Skeletal muscle cell (primary cell): ENCODE measurements around the gene PAK1.
"Not testable (repeated sequence)": the region's sequence is repeated elsewhere in the genome, so short reads cannot be mapped to it uniquely, and the experiment has no call there.

ENCODE experiments used
- DNase-seq: peaks from one replicate; pipeline ENCODE4 v3.0.0-alpha.2; 2010; ENCODE audit warnings: low read depth
- H3K4me3 ChIP-seq: 2 replicates; pipeline ENCODE4 v1.5.1; 2011; ENCODE audit warnings: low read depth, mild to moderate bottlenecking, control low read depth, low read length, moderate library complexity

Gene PAK1

GRCh38 chr11:77384571-77384970 is 89.3 kb downstream of the PAK1 start:
- DNase-seq = no peak
- H3K4me3 ChIP-seq = no peak overlapping the region

DNA sequence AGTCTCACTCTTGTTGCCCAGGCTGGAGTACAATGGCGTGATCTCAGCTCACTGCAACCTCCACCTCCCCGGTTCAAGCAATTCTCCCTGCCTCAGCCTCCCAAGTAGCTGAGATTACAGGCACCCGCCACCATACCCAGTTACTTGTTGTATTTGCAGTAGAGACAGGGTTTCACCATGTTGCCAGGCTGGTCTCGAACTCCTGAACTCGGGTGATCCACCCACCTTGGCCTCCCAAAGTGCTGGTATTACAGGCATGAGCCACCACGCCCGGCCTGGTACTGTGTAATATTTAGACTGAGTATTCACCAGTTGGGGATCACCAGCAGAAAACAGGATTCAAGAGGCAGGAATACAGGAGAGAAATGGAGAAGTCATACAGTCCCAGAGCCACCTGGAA is 90.5 kb downstream of the PAK1 start:
- not testable (repeated sequence) for H3K4me3 ChIP-seq, DNase-seq

- DNase-seq = peak; percentile 71
- H3K4me3 ChIP-seq = no peak overlapping the region
Observed at GRCh38 chr11:77381729-77382665, 91.9 kb downstream of the PAK1 start.

DNA sequence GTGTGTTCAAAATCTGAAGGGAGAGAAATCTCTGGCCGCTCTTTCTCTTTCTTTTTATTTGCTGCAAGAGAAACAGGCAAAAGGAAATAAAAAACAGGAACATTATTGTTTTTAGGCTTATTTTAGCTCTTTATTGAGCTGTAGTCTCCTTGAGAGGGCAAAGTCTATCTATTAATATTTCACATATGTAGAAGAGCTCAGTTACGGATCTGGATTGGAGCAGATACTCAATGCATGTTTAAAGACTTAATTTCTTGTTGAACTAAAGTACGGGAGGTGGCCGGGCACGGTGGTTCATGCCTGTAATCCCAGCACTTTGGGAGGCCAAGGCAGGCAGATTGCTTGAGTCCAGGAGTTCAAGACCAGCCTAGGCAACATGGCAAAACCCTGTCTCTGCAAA is 94.0 kb downstream of the PAK1 start:
- no peak overlapping the region for H3K4me3 ChIP-seq
- DNase-seq = no peak

GRCh38 chr11:77379253-77379652 is 94.6 kb downstream of the PAK1 start:
- H3K4me3 ChIP-seq = no peak overlapping the region
- DNase-seq = no peak

GRCh38 chr11:77377734-77378133 is 96.2 kb downstream of the PAK1 start:
- no peak for DNase-seq
- H3K4me3 ChIP-seq = no peak overlapping the region

- no peak for DNase-seq
Observed at GRCh38 chr11:77375107-77375506, 98.8 kb downstream of the PAK1 start.

DNA sequence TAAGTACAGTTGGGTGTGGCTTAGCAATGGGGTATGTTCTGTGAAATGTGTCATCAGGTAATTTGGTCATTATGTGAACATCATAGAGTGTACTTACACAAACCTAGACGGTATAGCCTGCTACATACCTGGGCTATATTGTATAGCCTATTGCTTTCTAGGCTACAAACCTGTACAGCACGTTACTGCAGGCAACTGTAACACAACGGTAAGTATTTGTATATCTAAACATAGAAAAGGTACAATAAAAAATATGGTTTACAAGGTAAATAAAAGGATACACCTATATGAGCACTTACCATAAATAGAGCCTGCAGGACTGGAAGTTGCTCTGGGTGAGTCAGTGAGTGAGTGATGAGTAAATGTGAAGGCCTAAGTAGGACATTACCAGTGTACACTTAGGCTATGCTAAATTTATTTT is 99.3 kb downstream of the PAK1 start:
- no peak for DNase-seq
- H3K4me3 ChIP-seq = no peak overlapping the region

More at GRCh38 chr11:77375107-77375506, 98.8 kb downstream of the PAK1 start:
- H3K4me3 ChIP-seq = no peak overlapping the region

- H3K4me3 ChIP-seq = no peak overlapping the region
Observed at GRCh38 chr11:77374108-77374507, 99.8 kb downstream of the PAK1 start.

DNA sequence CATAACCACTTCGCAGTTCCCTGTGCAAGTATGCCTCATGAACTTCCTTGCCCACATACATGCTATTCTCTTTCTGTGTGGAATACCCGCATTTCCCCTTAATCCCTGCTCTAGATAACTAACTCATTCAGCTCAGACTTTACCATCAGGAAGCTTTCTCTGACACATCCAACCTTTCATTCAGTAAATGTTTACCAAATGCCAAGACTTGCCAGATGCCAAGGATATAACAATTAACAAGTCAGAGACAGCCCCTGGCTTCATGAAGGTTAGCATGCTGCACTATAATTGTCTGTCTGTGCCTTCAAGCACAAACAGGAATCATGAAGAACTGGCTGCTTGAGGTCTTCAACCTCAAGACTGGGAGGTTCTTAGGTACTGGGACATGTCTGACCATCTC is 101.2 kb downstream of the PAK1 start:
- no peak overlapping the region for H3K4me3 ChIP-seq
- DNase-seq = no peak

More at GRCh38 chr11:77374108-77374507, 99.8 kb downstream of the PAK1 start:
- DNase-seq = peak; percentile 10

- no peak overlapping the region for H3K4me3 ChIP-seq
- DNase-seq = no peak
Observed at GRCh38 chr11:77371646-77372045, 102.2 kb downstream of the PAK1 start.

- DNase-seq = no peak
- H3K4me3 ChIP-seq = no peak overlapping the region
Observed at GRCh38 chr11:77370217-77370616, 103.7 kb downstream of the PAK1 start.

- H3K4me3 ChIP-seq = no peak overlapping the region
- DNase-seq = peak; percentile 12
Observed at GRCh38 chr11:77361184-77361583, 112.7 kb downstream of the PAK1 start.

- DNase-seq = no peak
- H3K4me3 ChIP-seq = no peak overlapping the region
Observed at GRCh38 chr11:77359481-77359880, 114.4 kb downstream of the PAK1 start.

DNA sequence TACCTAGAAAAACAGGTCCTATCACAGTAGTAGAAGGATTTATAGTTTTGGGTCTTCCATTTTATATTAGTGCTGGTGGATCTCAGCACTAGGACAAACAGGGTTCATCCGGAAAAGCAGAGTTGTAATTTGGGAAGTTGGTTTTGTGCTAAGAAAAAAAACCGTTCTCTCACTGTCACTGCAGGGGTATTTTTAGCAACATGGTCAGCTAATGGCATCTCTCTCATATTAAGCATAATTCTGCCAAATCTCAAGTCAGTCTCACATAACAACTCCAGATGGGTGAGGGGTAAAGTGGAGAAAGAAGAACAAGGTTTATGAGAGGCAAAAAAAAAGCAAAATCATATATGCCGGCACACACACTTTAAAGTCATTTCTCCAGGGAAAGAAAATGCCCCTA is 120.8 kb downstream of the PAK1 start:
- H3K4me3 ChIP-seq = no peak overlapping the region
- no peak for DNase-seq

DNA sequence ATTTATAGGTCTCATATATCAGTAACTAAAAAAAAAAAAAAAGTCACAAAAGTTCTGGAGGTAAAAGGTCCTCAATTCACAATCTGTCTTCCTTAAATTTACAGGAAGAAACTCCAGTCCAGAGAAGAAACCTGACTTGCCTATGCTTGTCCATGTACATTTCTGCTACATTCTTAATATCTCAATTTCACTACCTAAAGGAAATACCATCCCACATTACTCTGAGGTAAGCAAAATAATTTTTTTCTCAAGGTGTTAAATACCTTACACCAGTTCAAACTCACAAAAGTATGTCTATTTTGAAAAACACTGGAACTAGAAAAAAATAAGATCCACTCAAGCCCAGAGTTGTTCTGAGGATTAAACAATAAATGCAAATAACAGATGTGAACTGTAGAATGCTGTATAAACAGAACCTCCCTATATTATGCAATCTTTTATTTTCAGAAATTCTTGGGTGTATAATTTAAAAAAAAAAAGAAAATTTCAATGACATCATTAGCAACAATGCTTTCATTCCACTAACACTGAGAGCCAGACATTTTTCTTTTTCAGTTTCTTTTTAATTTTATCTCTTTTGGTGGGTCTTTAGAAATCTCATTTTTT is 122.5 kb downstream of the PAK1 start:
- no peak overlapping the region for H3K4me3 ChIP-seq
- DNase-seq = no peak

- no peak overlapping the region for H3K4me3 ChIP-seq
- no peak for DNase-seq
Observed at GRCh38 chr11:77347948-77348347, 125.9 kb downstream of the PAK1 start.

- DNase-seq = peak; percentile 76
- H3K4me3 ChIP-seq = no peak overlapping the region
Observed at GRCh38 chr11:77346906-77347603, 126.8 kb downstream of the PAK1 start.

DNA sequence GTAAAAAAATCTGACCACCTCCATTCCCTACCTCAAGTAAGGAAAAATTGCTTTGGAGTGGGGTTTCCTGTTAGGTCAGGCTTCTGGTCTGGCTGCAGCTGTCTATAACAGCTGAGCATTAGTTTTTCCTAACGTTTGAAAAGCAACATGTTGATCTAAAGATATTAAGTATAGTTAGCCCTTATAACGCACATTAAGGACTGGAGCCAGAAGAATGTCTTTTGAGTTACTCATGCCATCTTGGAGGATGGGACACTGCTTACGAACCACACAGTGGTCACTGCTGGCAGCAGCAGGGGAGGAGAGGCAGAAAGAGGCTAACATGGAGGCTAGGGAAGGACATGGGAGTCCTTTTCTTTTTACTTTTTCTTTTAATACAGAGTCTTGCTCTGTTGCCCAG is 128.3 kb downstream of the PAK1 start:
- peak; percentile 63 for DNase-seq
- no peak overlapping the region for H3K4me3 ChIP-seq

GRCh38 chr11:77340501-77340900 is 133.4 kb downstream of the PAK1 start:
- no peak for DNase-seq
- H3K4me3 ChIP-seq = no peak overlapping the region
